NK-92 treated with Interleukin-12 subunit alpha and Interleukin-12 subunit beta, amount 100 ng/mL, for 24 hours (cell line): ENCODE data around the gene TMEM120A.
A peak's percentile ranks its signal among the peaks of the same experiment; 100 is the strongest.
"Not testable (repeated sequence)": the region's sequence is repeated elsewhere in the genome, so short reads cannot be mapped to it uniquely, and the experiment has no call there.

Experiments used
- DNase-seq: peaks from one replicate; lab custom pipeline; 2025; lab: John Stamatoyannopoulos, UW

The TMEM120A gene

GRCh38 chr7:75994388-75995051 lies at the start of gene TMEM120A:
Gene TMEM120A (minus strand): TSS chr7:75994595. CDS start chr7:75994570, 25 bp downstream.
- peak; percentile 92 for DNase-seq

- DNase-seq, result no peak
These were observed 45.7 kb upstream of the TMEM120A start for GRCh38 chr7:76040126-76040525.

GRCh38 chr7:76037310-76037709 lies 42.9 kb upstream of the TMEM120A start:
- no peak for DNase-seq

- DNase-seq, result no peak
These were observed 37.6 kb upstream of the TMEM120A start for GRCh38 chr7:76031964-76032363.

GRCh38 chr7:76029682-76030081 lies 35.3 kb upstream of the TMEM120A start:
- DNase-seq, result not testable (repeated sequence)

GRCh38 chr7:76023002-76023401 lies 28.6 kb upstream of the TMEM120A start:
- no peak for DNase-seq

GRCh38 chr7:76022026-76022780 lies 27.8 kb upstream of the TMEM120A start:
- no peak for DNase-seq

GRCh38 chr7:76020031-76020714 lies 25.8 kb upstream of the TMEM120A start:
- DNase-seq, result peak; percentile 54

- not testable (repeated sequence) for DNase-seq
These were observed 24.1 kb upstream of the TMEM120A start for GRCh38 chr7:76018520-76018919.

- DNase-seq, result no peak
These were observed 22.0 kb upstream of the TMEM120A start for GRCh38 chr7:76016191-76016947.

GRCh38 chr7:76011442-76011861 lies 17.1 kb upstream of the TMEM120A start:
- DNase-seq, result no peak

- no peak for DNase-seq
These were observed 15.5 kb upstream of the TMEM120A start for GRCh38 chr7:76009672-76010600.

GRCh38 chr7:76008156-76008687 lies 13.8 kb upstream of the TMEM120A start:
- DNase-seq, result no peak

GRCh38 chr7:76005004-76005403 lies 10.6 kb upstream of the TMEM120A start:
- DNase-seq, result not testable (repeated sequence)

- no peak for DNase-seq
These were observed 9.0 kb upstream of the TMEM120A start for GRCh38 chr7:76003351-76003750.

- DNase-seq, result no peak
These were observed 8.4 kb upstream of the TMEM120A start for GRCh38 chr7:76002822-76003221.

- no peak for DNase-seq
These were observed 7.7 kb upstream of the TMEM120A start for GRCh38 chr7:76002139-76002538.

- DNase-seq, result no peak
These were observed 6.2 kb upstream of the TMEM120A start for GRCh38 chr7:76000566-76000965.

- DNase-seq, result no peak
These were observed 3.6 kb upstream of the TMEM120A start for GRCh38 chr7:75998038-75998437.

GRCh38 chr7:75996476-75996875 lies 2.1 kb upstream of the TMEM120A start:
- no peak for DNase-seq

GRCh38 chr7:75995996-75996395 lies 1.6 kb upstream of the TMEM120A start:
- DNase-seq, result no peak
